GM19372 (cell line): Measurements from ENCODE around the gene SOCS3.

Experiments used
- ATAC-seq: cut with Tn5 transposase; IDR thresholded peaks from one replicate; pipeline ENCODE4 v1.9.1; 2021; ENCODE audit warnings: mild to moderate bottlenecking, low read depth, moderate library complexity; ENCODE audit not compliant: unreplicated experiment

Gene SOCS3, protein sequence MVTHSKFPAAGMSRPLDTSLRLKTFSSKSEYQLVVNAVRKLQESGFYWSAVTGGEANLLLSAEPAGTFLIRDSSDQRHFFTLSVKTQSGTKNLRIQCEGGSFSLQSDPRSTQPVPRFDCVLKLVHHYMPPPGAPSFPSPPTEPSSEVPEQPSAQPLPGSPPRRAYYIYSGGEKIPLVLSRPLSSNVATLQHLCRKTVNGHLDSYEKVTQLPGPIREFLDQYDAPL

DNA sequence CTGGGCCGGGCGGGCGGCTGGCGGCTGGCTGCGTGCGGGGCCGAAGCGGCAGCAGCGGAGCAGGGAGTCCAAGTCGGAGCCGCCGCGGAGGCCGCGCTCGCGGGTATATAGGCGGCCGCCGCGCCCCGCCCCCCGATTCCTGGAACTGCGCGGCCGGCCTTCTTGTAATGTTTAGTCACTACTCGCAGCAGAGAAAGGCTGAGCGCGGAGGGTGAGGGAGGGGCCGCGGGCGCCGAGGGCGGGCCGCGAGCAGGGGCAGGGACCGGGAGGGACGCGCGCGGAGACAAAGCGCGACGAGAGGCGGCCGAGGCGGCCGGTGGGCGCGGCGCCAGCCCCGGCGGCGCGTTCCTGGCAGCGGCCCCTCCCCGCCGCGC is at the start of gene SOCS3:
TSS of gene SOCS3 (minus strand) at position 81 of the 374 bp plus-strand sequence. CDS start 982 bp downstream, outside the sequence.
- ATAC-seq = peak; percentile 39

DNA sequence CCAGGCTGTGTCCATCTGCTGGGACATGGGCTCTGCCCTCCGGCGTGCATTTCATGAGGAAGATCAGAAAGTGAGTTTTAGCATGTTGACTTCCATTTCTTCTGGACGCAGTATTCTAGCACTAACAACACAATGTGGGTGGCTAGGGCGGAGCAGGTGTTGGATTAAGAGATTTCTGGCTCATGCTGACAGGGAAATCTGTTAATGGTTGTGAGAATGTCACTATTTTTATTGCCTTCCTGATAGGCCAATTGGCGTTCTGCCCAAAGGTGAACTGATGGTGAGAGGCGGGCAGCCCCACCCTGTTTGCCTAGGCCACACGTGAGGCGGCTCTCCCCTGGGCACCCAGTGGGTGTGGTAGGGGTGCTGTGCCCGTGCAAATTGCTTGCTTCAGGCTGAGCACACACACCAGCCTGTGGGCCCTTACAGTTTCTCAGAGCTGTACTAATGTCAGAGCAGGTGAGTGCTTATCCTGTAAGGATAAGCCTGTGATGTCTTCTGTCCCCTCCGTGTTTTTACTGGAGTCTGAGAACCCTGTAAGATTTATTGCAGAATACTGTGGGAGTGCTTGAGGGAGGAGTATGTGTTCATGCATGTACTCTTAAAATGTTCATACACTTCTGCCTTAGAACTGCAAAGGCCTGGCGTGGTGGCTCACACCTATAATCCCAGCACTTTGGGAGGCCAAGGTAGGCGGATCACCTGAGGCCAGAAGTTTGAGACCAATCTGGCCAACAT is 49.5 kb upstream of the SOCS3 start:
- no peak for ATAC-seq

DNA sequence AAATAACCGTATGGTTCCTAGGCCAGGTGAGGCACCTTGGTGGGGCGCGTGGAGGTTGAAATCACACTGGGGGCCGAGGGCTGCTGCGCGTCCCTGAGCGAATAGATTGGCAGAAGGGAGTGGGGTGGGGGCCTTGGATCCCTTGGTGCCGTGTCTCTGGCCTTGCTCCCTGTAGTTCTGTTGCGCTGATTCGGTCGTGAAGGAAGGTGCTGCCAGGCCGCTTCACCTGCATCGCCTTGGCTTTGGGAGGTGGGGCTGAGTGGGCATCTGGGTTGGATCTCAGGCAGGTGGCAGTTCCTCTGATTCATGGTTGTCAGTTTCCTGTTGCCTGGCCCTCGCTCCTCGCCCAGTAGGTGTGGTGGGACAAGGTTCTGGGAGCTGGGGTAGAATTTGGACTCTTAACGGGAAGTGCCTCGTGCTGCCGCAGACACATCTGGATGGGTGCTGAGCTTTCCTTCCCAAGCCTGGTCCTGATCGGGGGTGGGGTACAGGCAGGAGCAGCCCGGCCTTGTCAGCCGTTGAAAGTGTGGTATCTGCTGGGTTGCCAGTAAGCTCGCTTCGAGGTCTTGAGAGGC is 48.7 kb upstream of the SOCS3 start:
- ATAC-seq = no peak

DNA sequence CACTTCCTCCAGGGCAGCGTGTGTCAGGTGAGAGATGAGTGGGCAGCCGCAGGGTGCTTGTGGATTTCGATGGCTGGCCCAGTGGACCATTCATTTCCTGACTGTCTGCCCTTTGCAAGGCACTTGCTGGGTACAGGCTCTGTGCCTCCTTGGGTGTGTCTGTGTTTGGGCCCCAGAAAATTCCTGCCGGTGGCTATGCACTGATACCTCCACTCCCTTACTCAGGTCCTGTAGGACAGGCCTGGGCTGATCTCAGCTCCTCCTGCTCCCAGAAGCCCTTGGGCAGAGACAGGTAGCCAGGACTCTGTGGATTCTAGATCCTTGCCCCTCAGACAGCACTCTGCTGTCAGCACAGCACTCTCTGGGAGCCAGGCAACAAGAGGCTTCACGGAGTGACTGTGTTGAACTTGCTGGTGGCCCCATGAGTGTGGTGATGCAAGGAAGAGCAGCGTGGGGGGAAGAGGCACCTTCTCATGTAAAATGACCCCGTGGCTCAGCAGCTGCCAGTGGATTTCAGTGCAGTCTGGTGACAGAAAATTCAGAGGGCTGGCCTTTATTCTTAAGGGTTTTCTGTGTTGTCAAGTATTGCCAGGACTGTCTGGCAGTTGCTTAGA is 47.6 kb upstream of the SOCS3 start:
- ATAC-seq = no peak

DNA sequence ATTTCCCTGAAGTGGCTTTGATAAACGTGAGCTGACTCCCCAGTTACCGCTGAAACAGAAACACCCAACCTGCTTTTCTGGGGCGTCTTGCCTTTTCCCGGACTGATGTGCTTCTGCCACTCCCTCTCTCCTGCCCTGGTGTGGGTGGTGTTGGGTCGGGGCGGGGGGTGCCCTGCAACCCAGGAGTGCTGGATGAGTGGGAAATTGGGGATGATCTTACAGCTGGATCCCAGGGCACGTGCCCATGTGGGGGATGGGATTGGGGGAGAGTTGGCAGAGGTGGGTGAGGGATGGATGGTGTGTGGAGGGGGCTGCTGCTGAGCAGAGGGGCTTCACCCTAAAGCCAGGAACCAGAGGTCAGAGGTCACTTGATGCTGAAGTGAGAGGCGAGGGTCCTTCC is 47.0 kb upstream of the SOCS3 start:
- no peak for ATAC-seq

DNA sequence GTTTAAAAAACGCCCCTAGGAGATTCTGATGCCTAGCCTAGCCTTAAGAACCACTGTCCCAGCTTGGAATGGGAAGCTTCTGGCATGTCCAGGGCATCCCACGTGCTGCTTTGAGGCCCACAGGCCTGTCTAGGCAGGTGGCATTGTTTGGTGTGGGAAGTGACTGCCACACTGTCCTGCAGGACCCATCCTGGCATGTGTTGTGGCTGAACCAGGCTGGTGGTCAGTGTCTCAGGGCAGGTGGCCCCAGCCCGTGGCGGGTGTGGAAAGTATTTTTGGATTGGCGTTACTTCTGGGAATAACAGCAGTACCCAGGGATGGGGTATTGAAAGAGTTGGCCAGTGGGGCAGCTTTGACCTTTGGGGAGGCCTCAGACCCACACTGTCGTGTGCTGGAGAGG is 46.5 kb upstream of the SOCS3 start:
- no peak for ATAC-seq

DNA sequence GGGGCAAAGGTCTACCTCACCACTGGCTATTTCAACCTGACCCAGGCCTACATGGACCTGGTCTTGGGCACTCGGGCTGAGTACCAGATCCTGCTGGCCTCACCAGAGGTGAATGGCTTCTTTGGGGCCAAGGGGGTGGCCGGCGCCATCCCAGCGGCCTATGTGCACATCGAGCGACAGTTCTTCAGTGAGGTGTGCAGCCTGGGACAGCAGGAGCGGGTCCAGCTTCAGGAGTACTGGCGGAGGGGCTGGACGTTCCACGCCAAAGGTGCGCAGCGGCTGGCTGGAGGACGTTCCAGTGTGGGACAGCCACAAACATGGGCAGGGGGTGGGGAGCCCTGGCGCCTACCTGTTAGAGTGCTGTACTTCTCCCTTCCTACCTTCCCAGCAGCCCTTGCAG is 43.9 kb upstream of the SOCS3 start:
- no peak for ATAC-seq

DNA sequence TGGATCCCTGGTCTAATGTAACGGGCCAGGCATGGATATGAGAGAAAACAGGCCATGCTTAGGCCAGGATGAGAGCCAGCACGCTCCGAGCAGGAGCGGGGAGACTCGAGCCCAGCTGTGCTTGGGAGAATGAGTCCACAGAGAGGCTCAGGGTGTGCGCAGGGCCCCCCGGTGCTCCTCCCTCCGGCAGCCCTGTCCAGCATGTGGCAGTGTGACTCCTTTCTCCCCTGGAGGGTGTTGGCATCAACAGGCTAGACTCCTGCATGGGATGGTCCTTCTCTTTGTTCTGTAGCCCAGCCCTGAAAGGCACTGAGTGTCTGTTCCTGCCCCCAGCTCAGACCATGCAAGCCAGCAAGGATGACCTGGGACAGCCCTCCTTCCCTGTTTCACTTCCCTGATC is 42.0 kb upstream of the SOCS3 start:
- ATAC-seq = no peak

DNA sequence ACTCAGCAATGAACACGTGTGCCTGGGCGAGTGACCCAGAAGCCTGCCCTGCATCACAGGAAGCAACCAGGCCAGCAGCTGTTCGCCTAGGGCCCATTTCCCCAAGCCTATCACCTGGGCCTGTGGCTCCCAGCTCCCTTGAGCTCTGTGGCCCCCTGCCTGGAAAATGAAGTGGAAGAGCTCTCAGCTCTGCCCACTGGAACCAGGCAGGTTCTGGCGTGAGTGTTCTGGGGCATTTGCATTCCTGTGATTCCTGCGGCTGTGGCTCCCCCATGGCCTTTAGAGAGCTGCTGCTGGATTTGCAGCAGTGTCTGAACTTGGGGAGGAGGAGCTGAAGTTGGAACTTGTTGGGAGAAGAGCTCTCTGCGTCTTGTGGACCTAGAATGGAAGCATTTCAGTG is 41.4 kb upstream of the SOCS3 start:
- ATAC-seq = no peak

DNA sequence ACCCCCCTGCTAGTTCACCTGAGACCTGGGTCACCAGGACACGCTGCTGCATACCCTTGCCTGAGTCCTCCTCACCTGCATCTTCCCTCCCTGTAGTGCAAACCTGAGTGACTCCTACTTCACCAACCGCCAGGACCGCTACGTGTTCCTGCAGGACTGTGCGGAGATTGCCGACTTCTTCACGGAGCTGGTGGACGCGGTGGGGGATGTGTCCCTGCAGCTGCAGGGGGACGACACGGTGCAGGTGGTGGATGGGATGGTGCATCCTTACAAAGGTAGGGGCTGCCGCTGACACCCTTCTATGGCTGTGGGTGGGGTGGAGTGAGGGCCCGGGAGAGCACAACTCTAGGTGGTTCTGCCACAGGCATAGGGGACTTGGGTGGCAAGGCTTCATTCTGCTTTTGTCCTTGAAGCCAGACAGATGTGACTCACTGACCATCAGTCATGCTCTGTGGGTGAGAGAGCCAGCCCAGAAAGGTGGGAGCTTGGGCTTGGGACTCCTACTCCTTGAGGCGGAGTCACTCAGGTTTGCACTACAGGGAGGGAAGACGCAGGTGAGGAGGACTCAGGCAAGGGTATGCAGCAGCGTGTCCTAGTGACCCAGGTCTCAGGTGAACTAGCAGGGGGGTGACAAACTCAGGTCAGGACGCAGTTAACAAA is 40.8 kb upstream of the SOCS3 start:
- ATAC-seq = no peak

DNA sequence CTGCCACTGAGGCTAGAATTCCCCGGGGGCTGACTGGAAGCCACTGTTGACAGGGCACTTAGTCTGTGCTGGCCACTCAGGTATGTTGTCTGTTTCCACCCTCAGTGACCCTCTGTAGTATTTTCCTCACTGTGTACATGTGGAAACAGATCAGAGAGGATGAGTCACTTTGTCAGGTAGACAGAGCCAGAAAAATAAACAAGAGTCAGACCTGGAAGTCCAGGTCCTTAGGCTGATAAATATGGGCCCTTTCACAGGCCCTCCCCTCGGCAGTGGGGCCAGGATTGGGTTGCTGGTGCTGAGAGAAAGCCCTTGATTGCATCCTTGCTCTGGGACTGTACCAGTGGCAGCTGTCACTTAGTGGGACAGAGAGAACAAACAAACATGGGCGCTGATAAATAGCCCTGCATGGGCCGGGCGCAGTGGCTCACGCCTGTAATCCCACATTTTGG is 39.8 kb upstream of the SOCS3 start:
- ATAC-seq = no peak

DNA sequence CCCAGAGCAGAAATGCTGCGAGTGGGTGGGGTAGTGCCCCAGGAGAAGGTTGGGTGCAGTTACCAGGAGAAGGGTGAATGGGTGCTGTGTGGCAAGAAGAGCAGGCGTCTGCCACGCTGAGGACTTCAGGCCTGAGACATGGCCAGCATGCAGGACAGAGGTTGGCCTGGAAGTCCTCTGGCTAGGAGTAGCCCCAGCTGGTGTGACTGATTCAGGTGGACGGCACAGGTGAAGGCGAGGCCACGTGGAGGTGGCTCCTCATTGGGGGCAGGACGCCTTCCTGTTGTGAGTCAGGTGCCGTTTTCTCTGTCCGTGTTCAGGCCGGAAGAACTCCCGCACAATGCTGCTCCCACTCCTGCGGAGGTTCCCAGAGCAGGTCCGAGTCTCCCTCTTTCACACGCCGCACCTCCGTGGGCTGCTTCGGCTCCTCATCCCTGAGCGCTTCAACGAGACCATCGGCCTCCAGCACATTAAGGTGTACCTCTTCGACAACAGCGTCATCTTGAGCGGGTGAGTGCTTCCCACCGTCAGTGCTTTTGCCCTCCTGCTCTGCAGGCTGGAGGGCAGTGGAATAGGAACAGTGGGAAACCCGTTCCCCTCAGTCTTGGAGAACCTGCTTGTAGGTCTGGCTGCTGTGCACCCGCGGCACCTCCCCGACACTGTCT is 39.3 kb upstream of the SOCS3 start:
- ATAC-seq = no peak

DNA sequence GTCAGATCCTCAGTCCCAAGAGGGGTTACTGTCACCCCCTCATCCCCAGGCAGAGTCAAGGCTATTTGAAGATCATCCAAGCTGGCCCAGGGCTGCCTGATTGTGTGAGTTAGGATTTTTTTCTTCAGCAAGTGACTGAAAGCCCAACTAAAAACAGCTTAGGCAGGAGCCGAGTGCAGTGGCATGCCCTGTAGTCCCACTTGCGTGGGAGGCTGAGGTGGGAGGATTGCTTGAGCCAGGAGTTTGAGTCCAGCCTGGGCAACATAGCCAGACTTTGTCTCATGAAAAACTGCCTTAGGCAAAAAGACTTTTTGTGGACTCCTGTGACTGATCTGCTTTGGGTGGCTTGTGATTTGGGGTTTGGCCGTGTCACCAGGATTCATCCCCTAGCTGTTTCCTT is 38.5 kb upstream of the SOCS3 start:
- ATAC-seq = no peak

DNA sequence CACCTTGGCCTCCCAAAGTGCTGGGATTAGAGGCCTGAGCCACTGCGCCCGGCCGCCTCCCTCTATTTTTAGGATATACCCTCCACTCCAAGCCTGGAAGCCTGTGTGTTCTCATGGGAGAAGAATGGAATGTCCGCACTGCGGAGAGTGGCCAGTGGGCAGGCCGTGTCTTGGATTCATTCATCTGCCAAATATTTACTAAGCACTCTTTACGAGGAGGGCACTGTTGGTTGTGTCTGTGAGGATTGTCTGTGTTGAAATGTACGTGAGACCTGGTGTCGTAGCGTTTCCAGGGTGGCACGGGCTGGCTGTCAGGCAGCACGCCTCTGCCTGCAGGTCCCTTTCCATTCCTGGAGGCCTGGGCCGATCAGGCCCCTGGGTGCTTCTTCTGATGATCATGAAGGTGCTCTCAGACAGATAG is 37.8 kb upstream of the SOCS3 start:
- no peak for ATAC-seq

DNA sequence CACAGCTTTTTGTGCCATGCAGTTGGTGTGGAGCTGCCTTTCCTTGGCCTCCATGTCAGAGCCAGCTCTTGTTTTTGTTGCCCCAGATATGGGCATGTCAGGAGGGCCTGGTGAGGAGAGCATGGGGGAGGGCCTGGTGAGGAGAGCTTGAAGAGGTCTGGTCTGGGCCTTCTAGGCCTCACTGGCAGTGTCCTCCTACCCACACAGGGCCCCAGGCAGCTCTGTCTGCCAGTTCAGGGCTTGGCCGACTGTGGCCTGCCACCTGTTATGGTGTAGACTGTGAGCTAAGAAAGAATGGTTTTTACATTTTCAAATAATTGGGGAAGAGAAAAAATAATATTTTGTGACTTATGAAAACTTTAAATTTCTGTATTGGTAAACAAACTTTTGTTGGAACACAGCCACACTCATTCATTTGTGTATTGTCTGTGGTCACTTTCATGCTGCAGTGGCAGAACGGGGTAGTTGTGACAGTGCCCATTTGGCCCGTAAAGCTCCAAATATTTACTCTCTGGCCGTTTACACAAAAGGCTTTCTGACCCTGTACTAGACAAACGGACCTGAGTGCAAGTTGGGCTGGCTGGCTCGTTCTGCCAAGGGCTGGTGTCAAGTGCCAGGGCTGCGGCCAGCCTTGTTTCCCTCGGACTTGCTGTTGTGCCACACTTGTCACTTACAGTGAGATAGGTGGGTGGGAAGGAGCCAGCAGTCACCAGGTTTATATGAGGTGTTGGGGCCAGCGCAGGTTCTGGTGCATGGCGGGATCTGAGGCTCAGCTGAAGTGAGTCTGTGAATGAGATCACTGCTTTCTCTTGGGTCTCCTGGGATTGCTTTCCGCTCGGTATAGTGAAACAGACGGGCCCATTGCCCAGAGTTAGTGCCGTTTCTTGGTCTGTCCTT is 36.8 kb upstream of the SOCS3 start:
- ATAC-seq = no peak

DNA sequence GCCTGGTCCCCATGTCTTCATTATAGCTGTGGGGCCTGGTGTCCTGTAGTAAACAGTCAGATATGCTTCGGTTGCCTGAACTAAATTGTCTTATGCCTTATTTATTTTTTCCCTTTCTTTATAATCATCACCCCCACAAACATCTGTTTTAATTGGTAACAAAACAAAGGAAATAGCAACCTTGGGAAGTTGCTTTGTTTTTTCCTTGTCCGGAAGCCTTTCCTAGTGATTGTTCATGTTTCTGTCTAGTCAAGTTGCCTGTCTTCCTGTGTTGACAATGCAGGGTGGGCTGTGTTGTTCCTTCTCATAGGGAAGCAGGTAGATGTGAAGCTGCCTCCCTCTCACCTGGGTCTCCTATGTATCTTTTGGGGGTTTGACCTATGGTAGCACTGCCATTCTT is 35.3 kb upstream of the SOCS3 start:
- no peak for ATAC-seq

DNA sequence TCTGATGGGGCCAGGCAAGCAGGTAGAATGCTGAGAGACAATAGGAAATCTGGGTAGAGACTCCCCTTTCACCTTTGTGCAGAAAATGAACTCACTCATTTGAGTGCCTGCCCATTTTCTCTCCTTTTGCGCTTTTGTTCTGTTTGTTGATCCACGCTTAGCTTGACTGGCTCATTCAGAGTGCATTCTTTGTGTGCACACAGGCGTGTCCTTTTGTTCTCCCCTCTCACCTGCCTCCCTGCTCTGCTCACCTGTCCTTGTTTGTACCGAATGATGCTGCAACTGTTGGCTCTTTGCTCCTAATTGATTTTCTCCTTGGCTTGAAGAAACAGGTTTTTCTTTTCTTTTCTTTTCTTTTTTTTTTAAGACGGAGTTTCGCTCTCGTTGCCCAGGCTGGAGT is 34.3 kb upstream of the SOCS3 start:
- no peak for ATAC-seq

DNA sequence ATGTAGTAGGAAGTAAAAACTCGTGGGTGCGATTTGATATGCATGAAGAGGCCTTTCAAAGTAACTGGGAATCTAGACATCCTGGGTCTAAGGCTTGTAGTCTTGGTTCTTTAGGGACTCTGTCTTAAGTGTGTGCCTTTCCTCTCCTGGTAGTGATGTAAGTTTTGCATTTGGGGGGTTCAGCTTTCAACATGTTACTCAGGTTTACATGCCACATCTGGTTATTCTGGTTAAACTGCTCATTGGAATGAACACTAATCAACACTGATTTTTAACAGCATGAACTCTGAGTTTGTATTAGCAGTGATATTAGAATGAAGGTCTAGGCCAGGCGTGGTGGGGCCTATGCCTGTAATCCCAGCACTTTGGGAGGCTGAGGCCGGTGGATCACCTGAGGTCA is 33.7 kb upstream of the SOCS3 start:
- ATAC-seq = no peak

DNA sequence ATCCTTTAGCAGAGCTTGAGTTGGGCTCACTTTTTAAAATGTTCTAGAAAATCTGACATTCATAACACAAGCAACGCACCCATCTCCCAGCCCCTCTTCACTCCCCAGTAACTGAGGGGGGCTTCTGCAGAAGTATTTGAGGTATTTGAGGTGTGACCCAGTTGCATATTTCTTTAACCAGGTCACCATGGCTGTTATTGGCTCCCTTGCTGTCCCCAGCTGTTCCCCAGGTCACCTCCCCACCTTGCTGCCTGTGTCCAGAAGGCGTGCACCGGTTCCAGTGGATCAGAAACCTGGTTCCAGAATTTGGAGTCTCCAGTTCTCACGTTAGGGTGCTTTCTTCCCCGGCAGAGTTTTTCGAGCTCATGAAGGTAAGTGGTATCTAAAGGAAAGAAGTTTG is 32.4 kb upstream of the SOCS3 start:
- no peak for ATAC-seq

DNA sequence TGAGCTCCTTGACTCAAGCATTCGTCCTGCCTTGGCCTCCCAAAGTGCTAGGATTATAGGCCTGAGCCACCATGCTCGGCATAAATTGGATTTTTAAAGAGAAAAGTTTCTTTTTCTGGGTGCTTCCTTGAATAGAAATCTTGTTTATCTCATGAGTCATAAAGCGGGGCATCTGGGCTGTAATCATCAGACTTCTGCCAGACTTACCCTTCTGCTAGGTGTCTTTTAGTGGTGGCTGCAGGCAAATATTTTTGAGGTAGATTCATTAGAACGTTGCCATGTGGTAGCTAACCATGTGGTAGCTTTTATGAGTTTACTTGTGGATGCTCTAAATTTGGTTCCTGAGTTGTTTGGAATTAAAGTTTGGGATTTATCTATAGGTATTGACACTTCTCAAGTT is 32.0 kb upstream of the SOCS3 start:
- no peak for ATAC-seq
